Pancreas (tissue), 10 donors: ENCODE data around the gene STPG1. TPM values are rescaled to one million over a fixed set of nuclear protein-coding genes. Genes with fewer than 3 reads are reported as not detected.

ENCODE experiments used
- ATAC-seq, 4 donors: fragments of 200-7000 bp; cut with Tn5 transposase; one replicate each; pipeline versions ENCODE4 v1.8.0 to v1.9.1; 2020; ENCODE audit warnings: mild to moderate bottlenecking in 4 of 4, moderate library complexity in 4 of 4
- DNase-seq, 6 donors: peaks; one replicate each; pipeline ENCODE4 v3.0.0-alpha.2; 2020
- FAIRE-seq: peaks from 2 replicates; lab custom pipeline; 2012; peaks lifted over from hg19 to GRCh38; lab: Jason Lieb, UNC
- H3K27ac ChIP-seq, 4 donors: fragments of 200-600 bp; sonication (generic); 1 replicate in 3 of 4; 2 replicates in 1 of 4; pipeline versions ENCODE4 v1.5.0 to v1.8.0; 2020
- H3K27me3 ChIP-seq, 4 donors: fragments of 200-600 bp; one replicate each; pipeline ENCODE4 v1.8.0; 2021
- H3K36me3 ChIP-seq, 3 donors: fragments of 200-600 bp; sonication (generic) in 1 of 3; one replicate each; pipeline versions ENCODE4 v1.5.0 to v1.8.0; 2020 to 2021
- H3K4me1 ChIP-seq, 3 donors: fragments of 200-600 bp; one replicate each; pipeline ENCODE4 v1.8.0; 2021
- H3K4me3 ChIP-seq, 4 donors: fragments of 200-600 bp; sonication (generic) in 2 of 4; one replicate each; pipeline versions ENCODE4 v1.5.0 to v1.8.0; 2020 to 2021
- H3K9me3 ChIP-seq, 4 donors: fragments of 200-600 bp; one replicate each; pipeline ENCODE4 v1.8.0; 2021
- WGBS, 2 donors: extraction: QIAGEN DNeasy Blood & Tissue Kit; methylation state at CpG; one replicate each; pipeline ENCODE4 v1.1.7; 2013; 5-methylcytosine and 5-hydroxymethylcytosine counted together
- intact Hi-C, 3 donors: fragments of 100-400 bp; cut with DNase I; formaldehyde crosslinking; loops; one replicate each; pipeline versions ENCODE4 v1.11.1 to v1.14.2; 2022
- polyA plus RNA-seq, 2 donors: library from polyadenylated mRNA; stranded (reverse); fragments of 200-250 nt; gene quantifications; one replicate each; pipeline ENCODE4 v1.2.3, GENCODE V29; 2013
- total RNA-seq, 6 donors: library from RNA; stranded (reverse); fragmentation: NEBNext Ultra II Directional in 4 of 6; extraction: Animal tissue kit (Norgen Biotek cat#: 25700) in 4 of 6; gene quantifications; one replicate each; pipeline versions ENCODE4 v1.2.1 to v1.2.4, GENCODE V29; 2021 to 2023
- TF ChIP-seq, protein P1 (sequence below), 4 donors: fragments of 200-600 bp; sonication (generic) in 3 of 4; IDR thresholded peaks; one replicate each; pipeline versions ENCODE4 v1.5.0 to v1.8.0; 2021; ENCODE audit warnings: antibody characterized with exemption in 4 of 4
- donor health status: healthy with polysubstance abuse.
- donor health status: DM: no; HTN: no; CAD: no; lungs with moderate emphysema.
- donor health status: DM: no; HTN: no; CAD: no.
- donor health status: control.
- donor health status: control.
- donor health status: Bipolar disorder and iron deficiency.
- donor health status: DM: yes; HTN: yes; CAD: no.
- donor health status: DM: no; HTN: no; CAD: no.
- donor health status: DM: no; HTN: no; CAD: no.
- donor health status: DM: yes; HTN: yes; CAD: no.

Gene STPG1
- total and polyA plus RNA-seq, 8 donors = 2.7 to 6.3 (median 3.5) TPM

GRCh38 chr1:24369801-24370200 lies 43.8 kb downstream of the STPG1 start:
- Histone ChIP-seq H3K36me3 (no peaks in the 10 kb centered on the region), H3K4me3 (no peak overlapping the region), H3K4me1 (no peaks in the 10 kb centered on the region), H3K9me3 (no peaks in the 10 kb centered on the region), H3K27ac (no peak overlapping the region), H3K27me3 (no peaks in the 10 kb centered on the region)
- no peak for DNase-seq
- no peak for ATAC-seq
- 89 to 92% methylated on average over 4 of the region's 4 CpGs for WGBS, 2 donors
- intact Hi-C loops = no loop called here
- TF ChIP-seq, protein P1, sequence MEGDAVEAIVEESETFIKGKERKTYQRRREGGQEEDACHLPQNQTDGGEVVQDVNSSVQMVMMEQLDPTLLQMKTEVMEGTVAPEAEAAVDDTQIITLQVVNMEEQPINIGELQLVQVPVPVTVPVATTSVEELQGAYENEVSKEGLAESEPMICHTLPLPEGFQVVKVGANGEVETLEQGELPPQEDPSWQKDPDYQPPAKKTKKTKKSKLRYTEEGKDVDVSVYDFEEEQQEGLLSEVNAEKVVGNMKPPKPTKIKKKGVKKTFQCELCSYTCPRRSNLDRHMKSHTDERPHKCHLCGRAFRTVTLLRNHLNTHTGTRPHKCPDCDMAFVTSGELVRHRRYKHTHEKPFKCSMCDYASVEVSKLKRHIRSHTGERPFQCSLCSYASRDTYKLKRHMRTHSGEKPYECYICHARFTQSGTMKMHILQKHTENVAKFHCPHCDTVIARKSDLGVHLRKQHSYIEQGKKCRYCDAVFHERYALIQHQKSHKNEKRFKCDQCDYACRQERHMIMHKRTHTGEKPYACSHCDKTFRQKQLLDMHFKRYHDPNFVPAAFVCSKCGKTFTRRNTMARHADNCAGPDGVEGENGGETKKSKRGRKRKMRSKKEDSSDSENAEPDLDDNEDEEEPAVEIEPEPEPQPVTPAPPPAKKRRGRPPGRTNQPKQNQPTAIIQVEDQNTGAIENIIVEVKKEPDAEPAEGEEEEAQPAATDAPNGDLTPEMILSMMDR (IDR thresholded peaks at IDR 0.05) = no peak
- FAIRE-seq = no peak

GRCh38 chr1:24369199-24369598 lies 44.4 kb downstream of the STPG1 start:
- no peak for FAIRE-seq
- no peak for DNase-seq
- Histone ChIP-seq H3K9me3 (no peaks in the 10 kb centered on the region), H3K27me3 (no peaks in the 10 kb centered on the region), H3K4me3 (no peak overlapping the region), H3K36me3 (no peaks in the 10 kb centered on the region), H3K4me1 (no peaks in the 10 kb centered on the region), H3K27ac (no peak overlapping the region)
- intact Hi-C loops = no loop called here
- WGBS, 2 donors = 94 to 97% methylated on average over 4 of the region's 4 CpGs
- no peak for ATAC-seq
- TF ChIP-seq, protein P1 (IDR thresholded peaks at IDR 0.05) = no peak

DNA sequence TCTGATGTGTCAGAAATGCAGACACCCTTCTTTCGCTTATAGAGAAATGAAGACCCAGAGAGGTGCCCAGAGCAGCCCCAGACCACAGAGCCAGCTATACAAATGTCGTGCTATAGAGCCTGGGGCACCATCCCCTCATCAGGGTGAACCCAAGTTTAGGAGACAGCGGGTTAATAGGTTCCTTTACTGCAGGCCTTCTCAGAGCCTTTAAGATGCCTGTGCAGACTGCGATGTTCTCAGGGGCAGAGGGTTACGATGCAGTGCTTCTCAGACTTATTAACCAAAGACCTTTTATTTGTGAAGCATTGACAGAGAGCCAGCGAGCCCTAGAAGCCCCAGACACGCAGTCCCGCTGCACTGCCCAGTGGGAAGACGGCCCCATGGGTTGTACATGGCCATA lies 46.9 kb downstream of the STPG1 start:
- Histone ChIP-seq H3K36me3 (no peaks in the 10 kb centered on the region), H3K4me3 (no peak overlapping the region), H3K4me1 (no peaks in the 10 kb centered on the region), H3K27ac (no peak overlapping the region), H3K27me3 (no peaks in the 10 kb centered on the region), H3K9me3 (no peaks in the 10 kb centered on the region)
- TF ChIP-seq, protein P1 (IDR thresholded peaks at IDR 0.05) = no peak
- ATAC-seq = no peak
- DNase-seq = no peak
- intact Hi-C loops = no loop called here
- no peak for FAIRE-seq
- 95 to 97% methylated on average over 9 of the region's 9 CpGs for WGBS, 2 donors

- intact Hi-C loops = no loop called here
- Histone ChIP-seq H3K9me3 (no peaks in the 10 kb centered on the region), H3K4me3 (no peak overlapping the region), H3K27me3 (no peaks in the 10 kb centered on the region), H3K27ac (no peak overlapping the region), H3K36me3 (peaks cover 0 to under 1% (median 0%) of the 10 kb centered on the region in 3 donors), H3K4me1 (no peaks in the 10 kb centered on the region)
- DNase-seq (no peak), ATAC-seq (peak in 2 of 4 donors; percentile 26 to 73), FAIRE-seq (no peak)
- WGBS, 2 donors = 86 to 88% methylated on average over 11 of the region's 11 CpGs
- TF ChIP-seq, protein P1 (IDR thresholded peaks at IDR 0.05) = no peak
Observed at GRCh38 chr1:24364975-24365678, 48.5 kb downstream of the STPG1 start.

DNA sequence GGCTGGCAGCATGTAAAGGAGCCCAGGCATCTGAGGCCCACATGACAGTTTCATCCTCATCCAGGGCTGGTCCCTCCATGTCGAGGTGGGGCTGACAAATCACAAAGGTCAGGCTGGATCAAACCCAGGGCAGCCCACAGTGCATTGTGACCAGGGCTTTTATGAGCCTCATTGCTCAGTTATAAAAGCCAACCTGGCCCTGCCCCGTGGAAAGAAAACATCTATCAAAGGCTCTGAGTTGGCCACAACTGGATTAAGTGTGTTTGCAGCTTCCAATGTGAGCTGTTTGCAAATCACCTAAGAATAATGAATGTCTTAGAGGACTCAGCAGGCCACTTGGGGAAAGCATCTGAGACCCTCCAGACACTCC lies 49.0 kb downstream of the STPG1 start:
- 70 to 78% methylated on average over 2 of the region's 2 CpGs for WGBS, 2 donors
- no peak for DNase-seq
- Histone ChIP-seq H3K4me3 (no peak overlapping the region), H3K4me1 (no peaks in the 10 kb centered on the region), H3K36me3 (peaks cover 0 to 4% (median 0%) of the 10 kb centered on the region in 3 donors), H3K27ac (no peak overlapping the region), H3K9me3 (no peaks in the 10 kb centered on the region), H3K27me3 (no peaks in the 10 kb centered on the region)
- no peak for FAIRE-seq
- intact Hi-C loops = no loop called here
- no peak for ATAC-seq
- TF ChIP-seq, protein P1 (IDR thresholded peaks at IDR 0.05) = no peak
